ENCODE measurements around the gene ACBD6. TPM values are rescaled to one million over a fixed set of nuclear protein-coding genes. Genes with fewer than 3 reads are reported as not detected.
A peak's percentile ranks its signal among the peaks of the same experiment; 100 is the strongest.

Gene ACBD6
- total RNA-seq, 1 experiment from 2014 or later = 74.7 TPM

- peak overlapping the region; percentile 0 for H3K4me3 Mint-ChIP-seq (ENCODE audit: unreplicated experiment)
- Histone ChIP-seq H3K4me3 (ENCODE audit: low read depth, low read length) (no peak overlapping the region), H3K4me1 (peaks cover 39% of the 10 kb centered on the region), H3K9me3 (no peaks in the 10 kb centered on the region), H3K27me3 (replicated peaks; ENCODE audit: control insufficient read depth, insufficient read depth, low read length) (no peaks in the 10 kb centered on the region), H3K36me3 (ENCODE audit: control insufficient read depth, insufficient read depth, low read length) (no peaks in the 10 kb centered on the region; the same call in 1 of the 2 replicates)
- peaks cover 15% of the 10 kb centered on the region for H3K4me1 Mint-ChIP-seq (ENCODE audit: low read depth, unreplicated experiment)
- H3K9me3 Mint-ChIP-seq (ENCODE audit: unreplicated experiment) = peaks cover 9% of the 10 kb centered on the region
- ChIA-PET POLR2A (no interaction called here), CTCF (no interaction called here)
- no peak for TF ChIP-seq CTCF (IDR thresholded peaks at IDR 0.05; ENCODE audit: insufficient read depth in 1 of 2, low read depth in 1 of 2, low read length in 1 of 2, severe bottlenecking in 1 of 2, unreplicated experiment in 1 of 2)
- intact Hi-C loops (cut with micrococcal nuclease; ENCODE audit: unreplicated experiment) = no loop called here
- no peak for DNase-seq
- H3K27ac Mint-ChIP-seq (ENCODE audit: unreplicated experiment) = peak overlapping the region; percentile 49
- H3K36me3 Mint-ChIP-seq (ENCODE audit: insufficient read depth, unreplicated experiment) = no peaks in the 10 kb centered on the region
- no peaks in the 10 kb centered on the region for H3K27me3 Mint-ChIP-seq (ENCODE audit: insufficient read depth, unreplicated experiment)
- no TSS peak for BruUV-seq (replicated peaks)
Measured at GRCh38 chr1:180309338-180309737, 193.0 kb downstream of the ACBD6 start.

GRCh38 chr1:180301135-180301742, 201.1 kb downstream of the ACBD6 start:
- no peak overlapping the region for H3K4me3 Mint-ChIP-seq (ENCODE audit: unreplicated experiment)
- H3K27me3 Mint-ChIP-seq (ENCODE audit: insufficient read depth, unreplicated experiment) = no peaks in the 10 kb centered on the region
- H3K4me1 Mint-ChIP-seq (ENCODE audit: low read depth, unreplicated experiment) = no peaks in the 10 kb centered on the region
- CTCF ChIA-PET = no interaction called here
- no peak for TF ChIP-seq CTCF (IDR thresholded peaks at IDR 0.05; ENCODE audit: insufficient read depth in 1 of 2, low read depth in 1 of 2, low read length in 1 of 2, severe bottlenecking in 1 of 2, unreplicated experiment in 1 of 2)
- no peaks in the 10 kb centered on the region for H3K4me1 ChIP-seq
- H3K9me3 Mint-ChIP-seq (ENCODE audit: unreplicated experiment) = no peaks in the 10 kb centered on the region
- H3K27ac Mint-ChIP-seq (ENCODE audit: unreplicated experiment) = no peak overlapping the region
- intact Hi-C loops (cut with micrococcal nuclease; ENCODE audit: unreplicated experiment) = no loop called here
- H3K9me3 ChIP-seq = no peaks in the 10 kb centered on the region
- POLR2A ChIA-PET = no interaction called here
- DNase-seq = no peak
- H3K27me3 ChIP-seq (replicated peaks; ENCODE audit: control insufficient read depth, insufficient read depth, low read length) = no peaks in the 10 kb centered on the region
- BruUV-seq (replicated peaks) = no TSS peak
- H3K36me3 Mint-ChIP-seq (ENCODE audit: insufficient read depth, unreplicated experiment) = no peaks in the 10 kb centered on the region
- no peak overlapping the region for H3K4me3 ChIP-seq (ENCODE audit: low read depth, low read length)
- H3K36me3 ChIP-seq (ENCODE audit: control insufficient read depth, insufficient read depth, low read length) = no peaks in the 10 kb centered on the region

- Mint-ChIP-seq H3K27ac (ENCODE audit: unreplicated experiment) (no peak overlapping the region), H3K9me3 (ENCODE audit: unreplicated experiment) (peaks cover 7% of the 10 kb centered on the region), H3K36me3 (ENCODE audit: insufficient read depth, unreplicated experiment) (peaks cover 14% of the 10 kb centered on the region), H3K27me3 (ENCODE audit: insufficient read depth, unreplicated experiment) (no peaks in the 10 kb centered on the region), H3K4me1 (ENCODE audit: low read depth, unreplicated experiment) (no peaks in the 10 kb centered on the region), H3K4me3 (ENCODE audit: unreplicated experiment) (no peak overlapping the region)
- ChIA-PET CTCF (no interaction called here), POLR2A (no interaction called here)
- no peak overlapping the region for H3K4me3 ChIP-seq (ENCODE audit: low read depth, low read length)
- H3K9me3 ChIP-seq = no peaks in the 10 kb centered on the region
- no peaks in the 10 kb centered on the region for H3K36me3 ChIP-seq (ENCODE audit: control insufficient read depth, insufficient read depth, low read length)
- BruUV-seq (replicated peaks) = no TSS peak
- no peaks in the 10 kb centered on the region for H3K4me1 ChIP-seq
- no peak for DNase-seq
- no peak for TF ChIP-seq CTCF (IDR thresholded peaks at IDR 0.05; ENCODE audit: insufficient read depth in 1 of 2, low read depth in 1 of 2, low read length in 1 of 2, severe bottlenecking in 1 of 2, unreplicated experiment in 1 of 2)
- H3K27me3 ChIP-seq (replicated peaks; ENCODE audit: control insufficient read depth, insufficient read depth, low read length) = no peaks in the 10 kb centered on the region
- intact Hi-C loops (cut with micrococcal nuclease; ENCODE audit: unreplicated experiment) = no loop called here
Measured at GRCh38 chr1:180299479-180300221, 202.7 kb downstream of the ACBD6 start.

Data from Caco-2 (cell line).